ENCODE results near the gene EPHA2. TPM values are rescaled to one million over a fixed set of nuclear protein-coding genes. Genes with fewer than 3 reads are reported as not detected.
"Not testable (repeated sequence)": the region's sequence is repeated elsewhere in the genome, so short reads cannot be mapped to it uniquely, and the experiment has no call there.

Gene EPHA2
- total RNA-seq, 1 donor, result 0.54 TPM

DNA sequence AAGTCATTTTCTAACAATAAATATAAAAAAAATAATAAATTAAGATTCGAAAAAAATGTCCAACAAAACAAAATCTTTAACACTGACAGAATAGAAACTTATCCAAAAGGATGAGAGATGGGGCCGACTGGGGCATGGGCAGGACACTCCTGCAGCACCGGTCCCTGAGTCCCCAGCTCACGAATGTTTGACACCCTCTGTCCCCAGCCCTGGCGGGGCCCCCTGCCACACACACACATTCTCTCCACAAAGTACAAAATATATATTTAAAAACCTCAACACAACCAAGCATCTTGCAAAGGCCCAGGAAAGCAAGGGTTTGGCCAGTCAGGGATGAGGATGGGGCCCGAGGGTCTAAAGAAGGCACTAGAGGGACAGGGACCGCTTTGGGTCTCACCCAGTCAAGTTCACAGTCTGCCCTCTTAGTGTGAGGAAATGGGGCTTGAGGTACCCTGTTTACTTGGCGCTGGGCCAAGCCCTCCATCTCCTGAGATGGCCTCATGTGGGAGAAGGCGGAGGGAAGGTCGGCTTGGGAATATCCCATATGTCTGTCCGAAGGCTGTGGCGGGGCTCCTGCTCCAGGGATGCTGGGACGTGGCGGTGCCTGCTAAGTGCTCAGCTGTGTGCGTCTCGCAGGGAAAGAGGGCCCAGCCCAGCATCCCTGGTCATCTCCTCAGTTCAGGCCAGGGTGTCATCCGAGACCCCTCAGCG lies 31.3 kb downstream of the EPHA2 start:
- DNase-seq (ENCODE audit: low read depth in 2 of 3, low spot score in 2 of 3), result no peak

DNA sequence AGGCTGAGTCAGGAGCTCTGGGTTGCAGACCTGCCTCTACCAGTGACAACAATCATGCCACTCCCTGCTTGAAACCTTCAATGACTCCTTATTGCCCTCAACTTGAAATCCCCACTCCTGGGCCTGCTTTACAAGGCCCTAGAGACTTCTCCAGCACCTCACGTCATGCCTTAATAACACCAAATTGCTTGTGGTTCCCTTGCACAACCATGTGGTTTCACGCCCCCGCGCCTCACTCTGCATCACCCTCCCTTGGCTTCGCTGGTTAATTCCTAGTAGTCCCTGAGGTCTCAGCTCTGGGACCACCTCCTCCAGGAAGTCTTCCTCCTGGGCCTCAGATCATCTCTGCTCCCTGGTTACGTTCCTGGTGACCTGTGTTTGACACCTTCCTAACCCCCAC lies 33.0 kb downstream of the EPHA2 start:
- DNase-seq (ENCODE audit: low read depth in 2 of 3, low spot score in 2 of 3), result no peak

DNA sequence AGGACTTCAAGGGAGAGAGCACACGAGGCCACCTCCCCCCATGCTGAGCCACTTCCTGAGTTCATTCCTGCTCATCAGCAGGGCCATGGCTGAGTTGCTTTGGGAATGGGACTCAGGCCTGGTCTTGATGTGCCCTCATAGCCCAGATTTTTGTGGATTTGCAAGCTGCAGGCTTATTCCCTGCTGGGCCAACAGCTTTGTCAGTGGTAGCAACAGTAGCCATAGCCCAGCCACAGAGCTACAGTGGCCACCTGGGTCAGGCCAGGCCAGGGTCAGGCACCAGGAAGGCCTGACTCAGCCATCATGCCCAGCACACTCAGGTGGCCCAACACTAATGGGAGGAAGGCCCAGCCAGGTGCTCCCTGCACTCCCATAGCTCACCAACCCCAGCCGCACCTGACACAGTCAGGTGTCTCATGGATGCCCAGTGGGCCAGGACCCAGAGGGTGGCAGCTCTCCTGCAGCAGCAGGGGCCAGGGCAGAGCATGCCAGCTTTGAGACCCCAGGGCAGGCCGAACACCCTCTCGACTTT lies 33.5 kb downstream of the EPHA2 start:
- DNase-seq (ENCODE audit: low read depth in 2 of 3, low spot score in 2 of 3), result no peak

DNA sequence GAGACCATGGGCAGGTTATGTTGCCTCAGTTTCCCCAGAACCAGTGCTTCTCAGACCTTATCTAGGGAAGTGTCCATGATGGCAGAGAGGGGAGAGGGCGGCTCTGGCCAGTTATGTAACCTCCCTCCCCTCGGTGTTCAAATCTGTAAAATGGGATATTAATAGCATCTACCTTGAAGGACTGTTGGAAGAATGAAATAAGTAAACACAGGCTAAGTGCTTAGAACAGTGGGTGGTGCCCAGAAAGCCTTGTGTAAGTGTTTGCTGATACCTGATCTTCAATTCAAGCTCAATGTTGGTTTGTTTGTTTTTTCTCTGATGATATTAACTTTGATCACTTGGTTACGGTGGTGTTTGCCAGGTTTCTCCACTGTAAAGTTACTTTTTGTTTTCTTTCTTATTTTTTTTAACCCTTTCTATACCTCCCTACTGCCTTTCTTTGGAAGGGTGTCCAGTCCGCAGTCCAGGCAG lies 34.9 kb downstream of the EPHA2 start:
- DNase-seq (ENCODE audit: low read depth in 2 of 3, low spot score in 2 of 3), result no peak

DNA sequence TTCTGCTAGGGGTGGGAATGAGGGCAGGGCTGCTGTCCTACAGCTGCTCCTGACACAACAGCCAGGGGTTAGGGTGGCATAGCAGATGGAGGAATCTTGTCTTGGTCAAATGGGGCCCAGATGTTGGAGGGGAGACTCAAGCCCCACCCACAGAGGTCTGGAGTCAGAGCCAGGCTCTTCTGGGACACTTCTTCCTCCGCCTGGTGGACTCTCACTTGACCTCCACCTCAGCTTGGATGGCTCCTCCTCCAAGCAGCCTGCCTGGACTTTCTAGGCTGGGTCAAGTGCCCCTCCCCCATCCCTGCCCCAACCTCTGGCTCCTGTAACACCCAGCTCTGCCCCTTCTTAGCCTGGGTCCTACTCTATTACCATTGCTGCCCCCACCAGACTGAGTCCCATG lies 35.5 kb downstream of the EPHA2 start:
- no peak for DNase-seq (ENCODE audit: low read depth in 2 of 3, low spot score in 2 of 3)

DNA sequence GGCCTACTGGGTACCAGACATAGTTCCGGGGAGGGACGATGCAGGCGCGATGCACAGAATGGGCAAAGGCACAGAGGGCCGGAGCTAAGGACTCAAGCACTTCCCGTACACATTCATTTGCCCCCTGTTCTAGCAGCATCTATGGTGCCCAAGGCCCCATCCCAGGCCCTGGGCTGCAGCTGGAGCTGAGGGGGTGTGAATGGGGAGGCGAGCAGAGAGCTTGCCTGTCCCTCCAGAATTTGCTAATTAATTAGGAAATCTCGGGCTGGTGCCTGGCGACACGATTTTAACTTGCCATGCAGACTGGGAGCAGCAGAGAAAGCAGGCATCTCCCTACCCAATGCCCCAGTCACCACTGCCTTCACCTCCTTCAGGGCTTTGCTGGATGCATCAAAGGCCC lies 35.9 kb downstream of the EPHA2 start:
- DNase-seq (ENCODE audit: low read depth in 2 of 3, low spot score in 2 of 3), result no peak

DNA sequence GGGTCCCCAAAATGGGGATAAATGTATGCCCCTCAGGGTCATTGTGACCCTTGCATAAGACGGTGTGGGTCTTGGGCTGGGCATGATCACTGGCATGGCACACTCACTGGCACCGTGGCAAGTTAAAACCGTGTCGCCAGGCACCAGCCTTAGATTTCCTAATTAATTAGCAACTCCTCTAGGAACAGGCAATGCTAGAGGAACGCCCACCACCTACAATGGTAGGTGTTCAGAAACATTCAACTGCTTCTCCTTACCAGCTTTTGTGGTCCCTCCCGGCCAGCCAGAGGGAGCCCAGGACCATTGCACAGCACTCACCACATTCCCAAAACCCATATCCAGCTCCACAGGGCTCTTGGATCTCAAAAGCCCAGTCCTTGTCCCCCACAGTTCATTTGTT lies 36.4 kb downstream of the EPHA2 start:
- no peak for DNase-seq (ENCODE audit: low read depth in 2 of 3, low spot score in 2 of 3)

DNA sequence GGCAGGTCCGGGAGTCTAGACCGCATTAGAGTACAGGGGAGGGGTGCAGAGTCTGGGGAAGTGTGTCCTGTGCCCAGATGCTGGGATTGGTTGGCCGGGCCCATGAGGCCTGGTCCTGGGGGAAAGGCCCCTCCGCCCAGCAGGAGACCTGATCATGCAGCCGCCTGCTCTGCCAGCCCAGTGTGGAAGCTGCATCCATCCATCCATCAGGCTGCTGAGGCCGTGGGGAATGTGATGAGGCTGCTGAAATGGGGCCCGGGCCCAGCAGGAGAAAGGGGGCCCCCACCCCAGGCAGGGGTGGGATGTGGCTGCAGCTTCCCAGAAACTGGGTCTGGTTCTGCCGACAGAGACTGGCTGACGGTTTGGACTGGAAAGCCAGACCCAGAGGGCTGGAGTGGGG lies 37.2 kb downstream of the EPHA2 start:
- DNase-seq (ENCODE audit: low read depth in 2 of 3, low spot score in 2 of 3), result no peak

DNA sequence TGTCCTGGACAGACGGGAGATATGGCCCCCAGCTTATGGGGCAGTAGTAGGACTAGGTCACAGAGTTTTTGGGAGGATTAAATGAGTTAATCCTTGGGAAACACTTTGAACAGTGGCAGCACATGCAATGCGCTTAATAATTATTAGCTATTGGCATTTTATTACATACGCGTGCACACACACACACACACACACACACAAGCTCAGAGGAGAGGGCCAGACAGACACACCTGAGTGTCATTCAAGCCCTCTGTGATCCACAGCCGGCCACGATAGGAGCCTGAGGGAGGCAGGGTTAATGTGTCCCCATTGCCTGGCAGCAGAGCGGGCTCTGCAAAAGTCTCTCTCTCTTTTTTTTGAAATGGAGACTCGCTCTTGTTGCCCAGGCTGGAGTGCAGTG lies 37.9 kb downstream of the EPHA2 start:
- no peak for DNase-seq (ENCODE audit: low read depth in 2 of 3, low spot score in 2 of 3)

DNA sequence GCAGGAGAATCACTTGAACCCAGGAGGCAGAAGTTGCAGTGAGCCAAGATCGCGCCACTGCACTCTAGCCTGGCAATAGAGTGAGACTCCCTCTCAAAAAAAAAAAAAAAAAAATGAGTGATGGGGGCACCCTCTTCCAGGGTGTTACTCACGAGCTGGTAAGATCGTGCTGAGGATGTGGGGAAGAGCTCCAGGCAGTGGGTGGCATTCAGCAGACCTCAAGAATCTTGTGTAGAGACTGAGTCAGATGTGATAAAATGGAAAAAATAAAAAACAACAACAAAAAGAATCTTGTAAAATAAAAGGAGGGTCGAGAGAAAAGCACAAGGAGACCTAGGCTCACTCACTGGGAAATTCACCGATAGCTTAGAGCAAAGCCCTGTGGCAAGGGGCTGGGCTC lies 38.5 kb downstream of the EPHA2 start:
- no peak for DNase-seq (ENCODE audit: low read depth in 2 of 3, low spot score in 2 of 3)

DNA sequence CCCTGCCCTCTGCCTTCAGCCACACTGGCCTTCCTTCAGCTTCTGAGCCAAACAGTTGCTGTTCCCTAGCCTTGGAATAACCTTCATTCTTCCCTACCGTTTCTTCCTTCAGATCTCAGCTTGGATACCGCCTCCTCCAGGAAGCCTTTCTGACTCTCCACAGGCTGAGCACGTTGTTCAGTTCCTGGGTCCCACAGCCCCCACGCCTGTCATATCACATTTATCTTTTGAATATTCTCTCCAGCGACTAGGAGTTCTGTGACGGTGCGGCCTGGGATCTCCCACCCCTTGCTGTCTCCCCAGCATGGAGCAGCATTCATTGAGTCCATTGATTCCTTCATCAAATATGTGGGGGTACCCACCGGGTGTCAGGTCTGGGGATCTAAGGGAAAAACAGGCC lies 39.2 kb downstream of the EPHA2 start:
- no peak for DNase-seq (ENCODE audit: low read depth in 2 of 3, low spot score in 2 of 3)

DNA sequence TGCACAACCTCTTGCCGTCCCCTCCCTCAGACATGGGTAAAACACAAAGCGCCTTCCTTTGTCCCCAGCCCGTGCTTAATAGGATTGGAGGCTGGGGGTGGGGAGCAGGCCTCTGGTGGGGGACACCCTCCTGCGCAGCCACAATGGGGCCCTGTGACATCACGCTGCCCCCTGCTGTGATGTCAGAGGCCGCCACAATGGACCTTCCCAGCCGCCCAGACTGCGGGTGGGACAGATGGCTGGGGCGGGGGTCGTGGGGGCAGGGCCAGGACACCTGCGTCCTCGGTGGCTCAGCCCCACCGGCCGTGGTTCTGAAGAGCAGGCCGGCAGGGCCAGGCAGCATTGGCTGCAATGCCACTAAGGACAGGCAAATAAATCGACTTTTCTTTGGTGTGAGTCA lies 39.9 kb downstream of the EPHA2 start:
- no peak for DNase-seq (ENCODE audit: low read depth in 2 of 3, low spot score in 2 of 3)

DNA sequence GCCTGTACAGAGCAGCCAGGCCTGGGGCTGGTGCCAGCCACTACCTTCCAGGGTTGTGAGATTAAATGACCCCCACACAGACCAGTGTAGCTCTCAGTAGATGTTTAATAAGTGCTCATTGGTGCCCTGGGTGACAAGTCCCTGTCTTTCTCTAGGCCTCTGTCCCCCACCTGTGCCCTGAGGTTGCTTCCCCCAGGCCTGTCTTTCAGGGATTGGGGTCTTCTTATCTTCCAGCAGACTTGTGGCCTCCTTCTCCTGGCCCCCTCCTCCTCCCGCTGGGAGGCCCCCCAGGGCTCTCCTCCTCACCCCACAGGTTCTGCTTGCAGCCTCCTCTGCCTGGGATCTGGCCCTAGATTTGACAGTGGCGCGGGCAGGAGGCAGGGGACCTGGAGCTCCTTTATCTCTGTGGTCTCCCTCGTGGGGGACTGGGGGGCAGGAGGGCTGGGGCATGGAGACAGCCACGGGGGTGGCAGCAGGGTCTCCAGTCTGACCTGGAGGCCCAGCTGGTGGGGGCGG lies 40.3 kb downstream of the EPHA2 start:
- no peak for DNase-seq (ENCODE audit: low read depth in 2 of 3, low spot score in 2 of 3)

DNA sequence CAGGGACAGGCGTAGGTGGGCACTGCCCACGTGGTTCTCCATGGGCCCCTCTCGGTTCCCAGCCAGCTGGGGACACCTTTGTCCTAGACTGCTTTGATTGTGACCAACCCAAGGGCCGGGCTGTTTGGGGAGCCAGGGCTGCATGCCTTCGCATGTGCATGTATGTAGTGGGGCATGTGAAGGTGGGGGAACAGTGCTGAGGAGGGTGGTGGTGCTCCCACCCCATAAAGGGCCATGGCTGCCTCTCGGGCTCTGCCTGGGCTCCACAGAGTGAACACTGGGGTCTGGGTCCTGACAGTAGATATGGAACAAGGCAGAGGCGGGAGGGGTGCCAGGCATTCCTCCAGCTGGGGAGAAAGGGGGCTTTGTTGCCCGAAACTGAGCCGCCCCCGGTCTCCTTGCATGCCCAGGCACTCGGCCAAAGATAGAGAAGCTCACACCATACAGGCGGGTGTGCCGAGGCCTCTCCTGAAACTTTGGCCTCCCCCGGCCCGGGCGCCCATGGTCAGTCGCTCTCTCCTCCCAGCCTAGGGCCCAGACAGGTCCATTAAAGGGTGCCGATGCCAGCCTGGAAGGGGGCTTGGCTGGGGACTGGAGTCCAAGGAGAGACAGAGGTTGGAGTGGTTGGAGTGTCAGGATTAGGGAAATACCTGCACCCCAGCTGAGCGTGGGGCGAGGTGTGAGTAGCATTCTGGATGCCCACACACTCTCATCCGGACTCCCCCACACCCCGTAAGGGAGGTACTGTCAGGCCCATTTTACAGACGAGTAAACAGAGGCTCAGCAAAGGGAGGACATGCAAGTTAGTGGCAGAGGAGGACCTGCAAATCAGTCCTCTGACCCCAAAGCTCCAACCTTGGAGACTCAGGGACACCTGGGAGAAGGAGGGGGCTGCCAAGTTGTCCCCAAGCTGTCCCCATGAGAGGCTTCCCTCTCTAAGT lies 41.1 kb downstream of the EPHA2 start:
- DNase-seq (ENCODE audit: low read depth in 2 of 3, low spot score in 2 of 3), result no peak

DNA sequence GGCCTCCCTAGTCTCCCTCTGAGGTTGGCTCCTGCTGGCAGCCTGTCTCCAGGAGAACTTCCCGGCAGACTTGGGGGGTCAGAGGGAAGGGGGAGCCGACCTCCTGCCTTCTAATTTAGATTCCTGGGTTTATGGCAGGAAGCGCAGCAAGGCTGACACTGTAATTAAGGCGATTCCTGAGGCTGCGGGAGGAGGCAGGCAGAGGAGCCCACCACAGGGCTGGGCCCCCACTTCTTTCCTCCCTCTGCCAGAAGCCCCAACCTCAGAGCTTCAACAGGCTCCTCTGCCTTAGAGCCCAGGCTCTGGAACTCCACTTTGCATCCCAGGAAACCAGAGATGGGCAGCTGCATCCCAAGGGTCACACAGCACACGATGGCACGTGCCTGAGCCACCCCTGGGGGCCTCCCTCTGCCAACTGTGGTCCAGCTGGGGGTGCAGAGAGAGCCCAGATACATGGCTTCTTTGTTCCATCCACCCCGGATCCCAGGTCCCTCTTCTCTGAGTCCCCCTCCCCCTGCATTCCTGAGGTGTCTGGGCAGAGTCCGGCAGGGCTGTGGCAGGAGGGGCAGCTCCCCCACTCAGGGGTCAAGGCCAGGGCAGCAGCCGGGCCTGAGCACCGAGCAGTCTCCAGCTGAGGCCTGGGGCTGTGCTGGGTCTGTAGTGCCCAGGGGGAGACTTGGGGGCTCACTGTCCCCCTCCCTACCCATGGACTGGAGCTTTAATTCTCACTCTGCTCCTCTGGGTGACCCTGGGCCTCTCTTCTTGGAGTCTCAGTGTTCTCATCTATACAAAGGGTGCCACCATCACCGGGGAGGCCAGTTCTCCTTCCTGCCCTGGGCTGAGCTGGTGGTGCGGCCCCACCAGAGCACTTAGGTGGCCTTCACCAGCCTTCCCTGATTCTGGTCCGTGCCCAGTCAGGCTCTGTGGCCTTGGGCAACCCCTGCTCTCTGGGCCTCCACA lies 43.0 kb downstream of the EPHA2 start:
- DNase-seq (ENCODE audit: low read depth in 2 of 3, low spot score in 2 of 3), result no peak

DNA sequence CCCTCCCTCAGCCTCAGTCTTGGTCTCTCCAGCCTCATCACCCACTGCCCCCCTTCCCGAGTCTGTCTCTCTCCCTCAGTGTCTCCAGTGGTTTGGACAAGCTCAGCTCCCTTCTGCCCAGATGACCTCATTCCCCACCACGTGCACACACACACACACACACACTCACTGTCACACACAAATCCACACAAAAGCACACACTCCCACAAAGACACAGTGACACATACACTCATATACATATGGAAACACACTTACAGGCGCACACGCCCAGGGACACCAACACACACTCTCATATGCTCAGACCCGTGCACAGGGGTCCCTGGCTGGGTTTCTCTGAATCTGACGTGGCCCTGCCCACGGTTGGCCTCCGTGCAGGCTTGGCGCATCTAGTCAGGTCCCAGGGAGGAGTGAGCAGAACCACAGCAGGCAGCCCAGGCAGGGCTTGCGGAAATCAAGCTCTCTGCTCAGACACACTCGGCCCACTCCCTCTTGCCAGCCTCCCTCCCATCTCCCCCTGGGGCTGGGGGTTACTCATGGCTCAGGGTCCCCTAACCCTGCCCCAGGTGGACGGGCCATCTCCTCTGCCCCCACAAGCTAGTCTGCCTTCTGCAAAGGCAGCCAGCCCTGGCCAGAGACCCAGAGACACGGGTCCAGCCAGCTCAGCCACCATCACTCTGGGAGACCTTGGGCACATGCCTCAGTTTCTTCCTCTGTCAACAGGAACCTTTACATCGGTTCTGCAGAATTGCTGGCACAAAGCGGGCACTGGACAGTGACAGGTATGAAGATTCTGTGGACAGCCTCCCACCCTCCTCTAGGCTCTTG lies 43.9 kb downstream of the EPHA2 start:
- no peak for DNase-seq (ENCODE audit: low read depth in 2 of 3, low spot score in 2 of 3)

DNA sequence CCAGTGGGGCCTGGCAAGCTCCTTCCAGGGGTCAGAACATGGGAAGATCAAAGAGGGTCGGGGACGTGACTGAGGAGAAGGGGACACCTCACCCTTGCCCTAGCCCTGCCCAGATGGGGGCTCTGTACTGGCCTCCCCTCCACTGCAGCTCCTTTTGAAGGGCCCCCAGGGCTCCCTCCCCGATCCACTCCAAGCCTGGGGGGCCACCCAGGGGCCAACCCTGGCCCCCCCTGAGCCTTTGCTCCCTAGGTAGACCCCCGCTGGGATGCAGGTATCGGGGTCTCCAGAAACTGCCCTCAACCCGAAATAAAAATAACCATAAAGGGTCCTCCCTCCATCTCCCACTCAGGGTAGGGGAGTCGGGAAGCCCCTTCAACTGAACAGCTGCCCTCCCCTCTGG lies 45.0 kb downstream of the EPHA2 start:
- no peak for DNase-seq (ENCODE audit: low read depth in 2 of 3, low spot score in 2 of 3)

DNA sequence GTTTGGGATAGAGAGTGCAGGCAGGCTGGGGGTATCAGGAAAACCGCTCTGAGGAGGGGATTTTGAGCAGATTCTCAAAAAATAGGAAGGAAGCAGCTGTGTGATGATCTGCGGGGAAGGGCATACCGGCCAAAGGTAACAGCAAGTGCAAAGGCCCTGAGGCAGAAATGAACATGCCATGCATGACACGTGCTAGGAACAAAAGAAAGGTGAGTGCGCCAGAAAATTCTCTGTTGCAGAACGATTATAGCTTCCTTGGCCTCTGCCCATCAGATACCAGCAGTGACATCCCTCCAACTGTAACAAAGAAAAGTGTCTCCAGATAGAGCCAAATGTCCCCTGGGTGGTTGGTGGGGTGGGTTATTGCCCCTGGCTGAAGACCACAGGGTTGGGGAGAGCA lies 45.4 kb downstream of the EPHA2 start:
- no peak for DNase-seq (ENCODE audit: low read depth in 2 of 3, low spot score in 2 of 3)

DNA sequence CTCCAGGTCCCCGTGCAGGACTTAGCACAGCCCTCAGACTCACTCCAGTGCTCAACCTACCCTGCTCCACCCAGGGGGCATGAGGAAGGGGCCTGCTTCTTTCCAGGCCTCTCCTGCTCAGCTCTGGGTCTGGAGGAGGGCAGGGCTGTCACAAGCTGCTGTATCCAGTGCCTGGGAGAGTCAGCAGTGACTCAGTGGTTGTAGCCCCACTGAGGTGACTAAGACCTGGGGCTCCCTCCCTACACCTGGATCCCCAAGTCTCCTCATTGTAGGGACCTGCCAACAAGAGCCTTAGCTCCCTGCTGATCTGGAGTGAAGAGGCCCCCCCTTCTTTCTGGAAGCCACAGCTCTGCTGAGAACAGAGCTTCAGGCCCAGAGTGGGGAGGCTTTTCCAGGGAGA lies 46.3 kb downstream of the EPHA2 start:
- no peak for DNase-seq (ENCODE audit: low read depth in 2 of 3, low spot score in 2 of 3)

DNA sequence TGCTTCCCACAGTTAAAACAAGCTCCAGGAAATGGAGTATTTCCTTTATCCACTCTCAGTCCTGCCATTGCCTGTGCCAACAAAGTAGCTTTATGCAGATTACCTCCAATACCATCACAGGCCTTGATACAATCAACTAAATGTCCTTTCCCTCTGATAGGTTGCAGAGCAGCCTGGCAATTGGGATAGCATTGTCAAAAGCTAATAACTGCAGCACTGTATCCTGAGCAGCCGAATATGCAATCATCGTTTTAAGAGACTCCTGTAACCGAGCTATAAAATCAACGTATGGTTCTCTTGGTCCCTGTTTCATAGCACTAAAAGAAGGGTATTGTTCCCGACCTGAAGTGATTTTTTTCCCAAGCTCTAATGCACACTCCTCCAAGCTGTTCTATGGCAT lies 48.8 kb downstream of the EPHA2 start:
- not testable (repeated sequence) for DNase-seq (ENCODE audit: low read depth in 2 of 3, low spot score in 2 of 3)
